GM19372 (cell line): ENCODE data around the gene CPZ.

ENCODE experiments used
- ATAC-seq: cut with Tn5 transposase; IDR thresholded peaks from one replicate; pipeline ENCODE4 v1.9.1; 2021; ENCODE audit warnings: mild to moderate bottlenecking, low read depth, moderate library complexity; ENCODE audit not compliant: unreplicated experiment

Gene CPZ

DNA sequence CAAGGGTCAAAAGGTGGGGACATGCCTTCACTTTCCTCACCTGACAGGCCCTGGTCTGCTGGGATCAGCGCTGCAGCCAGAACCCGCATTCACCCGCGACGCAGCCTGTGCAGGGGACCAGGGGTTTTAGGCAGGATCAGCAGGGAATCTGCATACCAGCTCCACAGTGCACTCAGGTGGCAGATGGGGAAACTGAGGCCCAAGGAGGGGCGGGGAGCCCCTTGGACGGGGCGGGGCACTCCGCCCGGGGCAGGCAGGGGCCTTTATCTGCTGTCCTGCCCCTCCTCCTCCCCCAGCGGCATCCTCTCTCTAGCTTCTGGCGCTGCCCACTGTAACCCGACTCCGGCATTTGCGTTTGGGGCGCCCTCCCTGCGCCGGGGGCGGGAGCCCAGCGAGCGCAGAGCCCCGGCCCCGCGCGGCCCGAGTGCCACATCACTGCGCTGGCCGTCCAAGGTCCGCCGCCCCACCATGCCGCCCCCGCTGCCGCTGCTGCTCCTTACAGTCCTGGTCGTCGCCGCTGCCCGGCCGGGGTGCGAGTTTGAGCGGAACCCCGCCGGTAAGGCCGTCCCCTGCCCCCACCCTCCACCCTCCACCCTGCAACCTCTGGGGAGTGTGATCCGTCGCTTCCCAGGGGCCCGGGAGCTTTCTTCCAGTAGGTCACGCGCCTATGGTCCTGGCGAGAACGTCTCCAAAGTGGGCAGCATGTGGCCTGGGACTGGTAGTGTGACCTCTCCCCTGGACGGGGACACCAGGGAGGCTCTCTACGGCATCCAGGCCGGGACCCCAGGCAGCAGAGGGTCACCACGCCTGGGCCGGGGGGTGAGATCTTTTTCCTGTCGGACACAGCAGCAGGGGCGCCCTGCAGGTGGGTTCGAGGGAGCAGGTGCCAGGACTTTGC lies at the start of gene CPZ:
Gene CPZ (plus strand): TSS at position 400 of the 898 bp plus-strand sequence. CDS start 69 bp downstream, at position 469.
- no peak for ATAC-seq

DNA sequence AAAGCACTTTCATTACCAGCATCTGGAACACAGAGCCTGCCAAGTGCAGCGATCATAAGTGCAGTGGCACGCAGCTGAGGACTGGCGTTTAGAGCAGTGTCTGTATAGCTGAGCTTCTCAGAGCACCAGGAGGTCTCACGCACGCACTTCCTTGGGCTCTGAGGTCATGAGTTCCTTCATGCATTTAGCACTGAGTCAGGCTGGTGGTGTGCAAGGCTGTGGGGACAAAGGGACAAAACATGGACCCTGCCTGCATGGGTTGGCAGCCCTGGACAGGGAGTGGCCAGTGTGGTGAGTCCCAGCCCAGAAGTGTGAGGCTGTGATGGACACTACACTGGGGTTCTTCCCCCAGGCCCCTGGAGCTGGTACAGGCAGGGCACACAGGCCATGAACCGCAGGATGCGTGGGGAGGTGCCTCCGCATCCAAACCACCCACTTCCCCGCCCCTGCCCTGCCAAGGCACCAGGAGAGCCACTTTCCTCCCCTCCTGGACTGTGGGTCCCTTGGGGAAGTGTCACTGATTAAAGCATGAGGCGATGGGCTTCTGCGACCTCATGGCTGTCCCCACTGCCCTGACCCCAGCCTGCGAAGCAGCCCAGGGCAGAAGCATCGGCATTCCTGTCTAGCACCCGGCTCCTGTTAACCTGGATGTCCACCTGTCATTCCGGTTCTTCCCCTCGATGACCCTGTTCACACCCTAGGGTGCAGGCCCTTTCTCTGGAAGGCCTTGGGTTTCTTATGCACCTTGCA lies 49.6 kb upstream of the CPZ start:
- no peak for ATAC-seq

DNA sequence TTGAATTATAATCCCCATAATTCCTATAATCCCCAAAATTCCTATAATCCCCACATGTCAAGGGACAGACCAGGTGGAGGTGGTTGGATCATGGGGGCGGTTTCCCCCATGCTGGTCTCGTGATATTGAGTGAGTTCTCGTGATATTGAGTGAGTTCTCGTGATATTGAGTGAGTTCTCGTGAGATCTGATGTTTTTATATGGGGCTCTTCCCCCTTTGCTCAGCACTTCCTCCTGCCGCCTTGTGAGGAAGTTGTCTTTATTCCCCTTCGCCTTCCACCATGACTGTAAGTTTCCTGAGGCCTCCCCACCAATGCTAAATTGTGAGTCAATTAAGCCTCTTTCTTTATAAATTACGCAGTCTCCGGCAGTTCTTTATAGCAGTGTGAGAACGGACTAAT lies 48.9 kb upstream of the CPZ start:
- no peak for ATAC-seq

DNA sequence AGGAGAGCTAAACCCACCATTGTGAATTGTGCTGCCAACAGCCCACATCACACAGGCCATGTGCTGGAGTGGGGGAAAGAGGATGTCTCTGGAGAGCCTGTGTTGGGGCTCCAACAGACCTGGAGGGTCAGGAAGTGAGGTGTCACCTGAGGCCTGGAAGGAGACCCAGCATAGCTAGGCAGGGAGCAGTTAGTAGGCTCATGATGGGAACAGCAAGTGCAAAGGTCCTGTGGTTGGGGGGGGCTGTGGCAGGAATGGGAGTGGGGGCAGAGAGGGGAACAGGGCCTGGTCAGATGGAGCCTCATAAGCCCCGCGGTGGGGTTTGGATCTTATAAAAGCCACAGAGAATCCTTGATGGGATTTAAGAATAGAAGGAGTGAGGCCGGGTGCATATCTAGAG lies 48.3 kb upstream of the CPZ start:
- ATAC-seq: no peak

DNA sequence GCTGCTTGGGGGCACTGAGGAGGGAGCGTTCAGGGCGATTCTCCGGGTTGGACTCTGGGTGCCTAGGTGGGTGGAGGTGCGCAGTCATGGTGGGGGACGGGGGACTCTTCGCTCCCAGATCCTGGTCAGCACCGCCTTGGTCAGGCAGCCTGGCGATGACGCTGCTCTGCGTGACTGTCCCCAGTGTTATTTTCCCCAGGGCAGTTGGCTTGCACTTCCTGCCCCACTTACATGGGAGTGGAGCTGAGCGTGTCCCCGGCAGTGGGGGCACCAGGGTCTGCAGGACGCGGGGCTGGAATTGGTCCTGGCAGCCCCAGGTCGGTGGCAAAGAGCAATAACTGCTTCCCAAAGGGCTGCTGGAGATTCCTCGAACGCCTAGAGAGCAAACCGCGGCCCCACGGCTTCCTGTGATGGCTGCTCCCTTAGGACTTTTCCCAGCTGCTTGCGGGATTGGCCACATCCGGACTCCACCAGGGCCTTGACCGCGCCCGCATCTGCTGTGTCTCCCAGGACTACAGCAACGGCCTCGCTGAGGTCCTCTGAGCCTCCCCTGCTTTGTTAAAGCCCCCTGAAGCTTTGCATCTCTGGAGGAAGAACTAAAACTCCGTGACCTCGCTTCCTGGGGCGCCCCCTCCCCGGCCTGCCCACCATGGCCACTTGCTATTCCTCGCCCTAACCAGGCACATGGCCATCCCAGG lies 47.7 kb upstream of the CPZ start:
- ATAC-seq: no peak

DNA sequence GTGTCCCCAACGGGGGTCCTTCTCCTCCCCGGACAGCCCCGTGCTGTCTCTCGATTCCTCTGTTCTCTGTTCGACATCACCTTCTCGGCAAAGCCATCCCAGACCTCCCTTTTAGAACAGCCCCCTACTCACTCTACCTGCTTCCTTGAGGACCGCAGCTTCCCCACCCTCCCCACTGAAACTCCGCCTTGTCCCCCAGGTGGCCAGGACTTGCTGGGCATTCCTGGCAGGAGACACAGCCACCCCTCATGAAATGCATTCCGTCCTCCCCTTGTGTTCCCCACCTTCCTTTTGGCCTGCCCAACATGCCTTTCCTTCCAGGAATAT lies 47.2 kb upstream of the CPZ start:
- ATAC-seq: no peak

DNA sequence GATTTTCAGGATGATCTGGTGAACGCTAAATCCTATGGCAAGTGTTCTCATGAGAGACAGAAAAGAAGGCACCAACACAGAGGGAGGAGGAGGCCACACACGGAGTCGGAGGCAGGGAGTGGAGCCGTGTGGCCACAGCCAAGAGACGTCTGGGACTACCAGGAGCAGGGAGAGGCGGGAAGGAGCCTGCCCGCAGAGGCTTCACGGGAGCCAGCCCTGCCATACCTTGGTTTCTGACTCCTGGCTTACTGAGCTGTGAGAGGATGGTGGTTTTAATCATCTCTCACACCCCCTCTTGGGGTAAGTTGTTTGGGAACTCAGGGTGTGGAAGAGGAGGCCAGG lies 45.8 kb upstream of the CPZ start:
- ATAC-seq: no peak

DNA sequence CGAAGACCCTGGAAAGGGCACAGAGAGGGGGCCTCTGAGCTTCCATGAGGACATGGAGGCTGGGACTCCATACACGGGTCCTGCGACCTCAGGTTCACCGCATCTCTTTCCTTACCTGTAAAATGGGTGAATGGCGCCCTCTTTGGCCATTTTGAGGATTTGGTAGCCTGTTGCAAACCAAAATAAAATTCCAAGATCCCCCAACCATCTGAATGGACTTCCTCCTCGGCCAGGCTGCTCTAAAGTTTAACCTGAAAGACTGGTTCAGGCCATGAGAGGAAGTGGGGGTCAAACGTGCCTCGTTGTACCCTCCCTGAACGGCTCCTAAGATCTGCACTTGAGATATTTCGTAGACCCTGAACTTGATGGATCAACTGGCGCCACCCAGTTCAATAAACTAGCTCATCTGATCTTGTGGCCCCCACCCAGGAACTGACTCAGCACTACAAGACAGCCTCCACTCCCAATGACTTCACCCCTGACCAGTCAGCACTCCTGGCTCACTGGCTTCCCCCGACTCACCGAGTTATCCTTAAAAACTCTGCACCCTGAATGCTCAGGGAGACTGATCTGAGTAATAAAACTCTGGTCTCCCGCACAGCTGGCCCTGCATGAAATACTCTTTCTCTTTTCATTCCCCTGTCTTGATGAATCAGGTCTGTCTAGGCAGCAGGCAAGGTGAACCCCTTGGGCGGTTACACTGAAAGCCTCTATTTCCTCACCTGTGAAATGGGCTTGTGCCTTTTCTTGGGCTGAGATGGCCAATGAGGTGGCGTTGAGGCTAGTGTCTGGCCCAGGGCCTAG lies 45.3 kb upstream of the CPZ start:
- ATAC-seq: no peak

DNA sequence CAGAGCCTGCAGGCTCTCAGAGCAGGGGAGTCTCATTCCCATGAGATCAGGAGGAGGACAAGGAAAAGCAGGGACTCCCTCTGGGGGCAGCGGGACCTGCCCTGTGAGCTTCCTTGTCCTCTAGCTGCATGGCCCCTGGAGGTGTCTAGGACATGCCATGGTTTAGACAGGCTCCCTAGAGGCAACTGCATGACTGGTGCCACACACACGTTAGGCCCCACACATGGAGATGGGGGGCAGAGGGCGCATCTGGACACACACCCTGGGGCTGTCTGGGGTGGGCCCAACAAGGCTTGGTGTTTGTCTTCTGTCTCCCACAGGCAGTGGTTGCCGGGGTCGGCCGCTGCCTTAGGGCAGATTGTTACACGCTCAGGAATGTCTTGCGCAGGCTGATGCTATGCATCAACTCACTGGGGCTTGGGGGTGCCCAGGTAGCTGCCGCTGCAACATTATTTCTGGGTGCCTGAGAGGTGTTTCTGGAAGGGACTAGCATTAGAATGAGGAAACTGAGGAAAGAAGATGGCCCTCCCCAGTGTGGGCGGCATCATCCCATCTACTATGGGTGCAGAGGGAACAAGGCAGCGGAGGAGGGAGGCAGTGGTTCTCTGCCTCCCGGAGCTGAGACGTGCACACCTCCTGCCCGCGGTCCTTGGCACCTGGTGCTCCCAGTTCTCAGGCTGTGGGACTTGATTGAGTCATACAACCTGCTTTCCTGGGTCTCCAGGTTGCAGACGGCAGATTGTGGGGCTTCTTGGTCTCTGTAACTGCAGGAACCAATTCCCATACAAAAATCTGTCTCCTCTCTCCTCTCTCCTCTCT lies 44.4 kb upstream of the CPZ start:
- ATAC-seq: no peak

DNA sequence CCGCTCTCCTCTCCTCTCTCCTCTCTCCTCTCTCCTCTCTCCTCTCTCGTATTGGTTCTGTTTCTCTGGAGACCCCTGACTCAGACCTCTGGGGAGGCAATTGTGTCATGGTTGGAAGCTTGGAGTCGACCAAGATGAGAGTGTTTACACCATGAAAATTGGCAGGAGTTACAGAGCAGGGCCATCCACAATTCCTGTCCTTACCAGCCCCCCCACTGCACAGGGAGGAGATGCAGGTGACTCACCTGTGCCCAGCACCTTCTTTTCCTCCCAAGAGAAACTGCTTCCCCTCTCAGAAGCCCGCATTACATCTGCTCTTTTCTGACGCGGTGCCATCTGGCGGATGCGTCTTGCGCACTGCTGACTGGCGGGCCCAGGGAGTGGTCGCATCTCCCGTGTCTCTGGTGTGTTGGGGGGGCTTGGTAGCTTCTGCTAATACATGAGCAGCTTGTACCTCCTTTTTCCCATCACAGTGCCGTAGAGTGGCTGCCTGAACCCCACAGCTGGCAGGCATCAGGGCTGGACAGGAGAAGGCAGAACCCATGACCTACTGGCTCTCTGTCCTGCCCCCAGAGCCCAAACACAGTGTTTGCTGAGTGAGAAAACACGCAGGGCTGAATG lies 43.7 kb upstream of the CPZ start:
- ATAC-seq: no peak

DNA sequence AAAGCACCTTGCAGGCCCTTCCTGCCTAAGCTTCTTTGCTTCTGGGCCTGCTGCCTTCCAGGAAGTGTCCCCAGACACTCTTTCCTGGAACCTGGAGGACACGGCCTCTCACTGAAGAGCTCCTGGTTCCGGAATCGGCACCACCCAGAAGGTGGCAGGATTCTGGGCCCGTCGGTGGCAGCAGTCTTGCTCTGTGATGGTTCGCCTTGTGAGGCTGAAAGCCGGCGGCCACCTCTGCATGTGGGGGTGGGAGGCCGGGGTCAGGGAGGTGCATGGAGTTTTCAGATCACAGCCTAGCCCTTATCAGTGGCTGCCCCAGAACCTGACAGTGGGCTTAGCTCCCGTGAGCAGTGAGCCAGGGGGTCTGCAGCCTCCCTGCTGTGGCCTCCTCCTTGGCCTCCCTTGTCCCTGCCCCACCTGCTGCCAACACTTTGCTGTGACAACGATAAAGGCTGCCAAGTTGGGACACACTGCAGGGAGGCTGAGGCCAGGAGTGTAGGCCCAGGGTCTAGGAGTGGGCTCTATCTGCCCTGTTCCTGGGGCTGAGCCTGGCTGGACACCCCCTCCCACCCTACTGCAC lies 43.1 kb upstream of the CPZ start:
- no peak for ATAC-seq

DNA sequence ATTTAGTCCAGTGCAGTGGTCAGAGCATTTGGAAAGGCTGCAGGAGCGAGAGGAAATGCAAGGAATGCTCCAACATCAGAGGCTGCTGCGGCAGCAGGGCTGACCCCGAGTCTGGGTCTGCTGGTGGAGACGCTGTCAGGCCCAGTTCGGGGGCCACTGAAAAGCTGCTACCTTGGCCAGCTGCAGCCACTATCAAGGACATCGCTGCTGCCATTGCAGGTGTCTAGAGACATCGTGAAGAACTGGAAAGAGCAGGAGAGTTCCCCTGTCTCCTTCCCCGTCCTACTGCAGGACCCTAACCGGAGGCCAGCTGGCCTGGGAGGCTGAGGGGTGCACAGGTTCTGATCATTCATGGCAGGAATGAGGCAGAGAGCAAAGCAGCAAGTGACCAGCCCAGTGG lies 41.9 kb upstream of the CPZ start:
- ATAC-seq: no peak

DNA sequence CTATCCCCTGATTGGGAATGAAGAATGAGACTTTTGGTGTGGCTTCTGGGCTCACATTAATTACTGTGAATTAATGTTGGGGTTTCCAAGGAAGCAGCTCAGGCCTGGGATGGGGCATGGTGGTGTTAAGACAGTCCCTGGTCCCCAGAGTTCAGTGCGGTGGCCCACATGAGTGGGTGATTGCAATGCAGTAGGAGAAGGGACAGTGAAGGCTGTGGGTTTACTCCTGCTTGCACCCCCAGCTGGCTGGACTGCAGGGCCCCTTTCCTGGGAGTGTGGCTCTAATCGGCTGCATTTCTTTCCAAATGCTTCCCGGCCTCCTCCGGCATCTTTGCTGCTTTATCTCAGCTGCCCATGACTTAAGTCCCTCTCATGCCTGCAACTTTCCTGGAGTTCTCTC lies 40.5 kb upstream of the CPZ start:
- ATAC-seq: no peak

DNA sequence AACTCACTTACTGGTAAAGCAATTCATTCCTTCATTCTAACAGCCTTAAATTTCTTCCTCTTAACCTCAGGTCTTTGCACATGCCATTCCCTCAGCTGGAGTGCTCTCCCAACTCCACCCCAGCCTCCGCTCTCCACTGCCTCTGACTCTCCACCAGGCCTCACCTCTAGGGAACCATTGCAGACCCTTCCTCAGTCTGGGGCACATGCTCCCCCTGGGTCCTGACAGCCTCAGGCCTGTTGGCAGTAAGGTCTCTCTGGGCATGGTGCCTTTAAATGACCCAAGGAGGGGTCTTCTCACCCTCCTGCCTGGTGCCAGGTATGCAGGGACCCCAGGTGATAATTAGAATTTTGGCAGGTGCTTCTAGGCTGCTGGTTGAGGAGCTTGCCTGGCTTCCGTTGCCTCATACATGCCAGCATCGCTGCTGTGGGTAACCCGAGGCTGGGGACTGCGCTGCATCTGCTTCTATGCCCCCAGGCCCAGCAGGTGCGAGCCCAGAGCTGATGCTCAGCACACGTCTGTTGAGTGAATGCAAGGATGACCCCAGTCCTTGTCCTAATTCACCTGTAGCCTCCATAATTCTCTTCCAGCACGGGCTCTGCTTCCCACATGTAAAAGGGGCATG lies 39.9 kb upstream of the CPZ start:
- no peak for ATAC-seq

DNA sequence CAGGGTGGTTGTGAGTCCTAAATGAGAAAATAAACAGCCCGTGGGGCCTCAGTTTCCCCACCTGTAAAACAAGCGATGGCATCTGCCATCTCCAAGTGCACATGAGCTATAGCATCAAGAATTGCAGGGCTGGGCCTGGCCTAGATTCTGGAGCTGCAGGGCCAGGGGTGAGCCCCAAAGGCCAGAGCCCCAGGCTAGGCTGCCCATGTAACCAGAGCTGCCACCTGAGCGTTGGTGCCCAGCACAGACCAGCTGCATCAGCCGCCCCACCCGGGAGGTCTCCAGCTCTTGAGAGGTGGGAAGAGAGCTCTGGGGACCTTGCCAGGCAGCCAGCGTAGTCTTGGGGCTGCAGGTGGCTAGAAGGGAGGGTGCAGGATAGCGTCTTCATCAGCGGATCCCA lies 39.3 kb upstream of the CPZ start:
- ATAC-seq: no peak

DNA sequence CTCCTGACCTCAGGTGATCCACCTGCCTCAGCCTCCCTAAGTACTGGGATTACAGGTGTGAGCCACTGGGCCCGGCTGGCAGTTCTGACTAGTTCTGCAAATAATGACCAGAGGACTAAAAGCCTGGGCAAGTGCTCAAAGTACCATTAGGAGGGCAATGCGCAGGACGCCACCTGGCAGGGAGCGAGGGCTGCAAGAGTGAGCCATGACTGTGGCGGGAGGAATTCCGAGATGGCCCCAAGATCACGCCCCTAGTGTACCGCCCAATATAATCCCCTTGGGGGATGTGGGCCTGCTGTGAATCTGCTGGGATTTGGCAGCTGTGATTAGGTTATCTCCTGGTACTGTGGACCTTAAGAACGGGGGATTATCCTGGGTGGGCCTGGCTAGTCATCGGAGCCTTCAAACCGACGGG lies 38.6 kb upstream of the CPZ start:
- ATAC-seq: no peak

DNA sequence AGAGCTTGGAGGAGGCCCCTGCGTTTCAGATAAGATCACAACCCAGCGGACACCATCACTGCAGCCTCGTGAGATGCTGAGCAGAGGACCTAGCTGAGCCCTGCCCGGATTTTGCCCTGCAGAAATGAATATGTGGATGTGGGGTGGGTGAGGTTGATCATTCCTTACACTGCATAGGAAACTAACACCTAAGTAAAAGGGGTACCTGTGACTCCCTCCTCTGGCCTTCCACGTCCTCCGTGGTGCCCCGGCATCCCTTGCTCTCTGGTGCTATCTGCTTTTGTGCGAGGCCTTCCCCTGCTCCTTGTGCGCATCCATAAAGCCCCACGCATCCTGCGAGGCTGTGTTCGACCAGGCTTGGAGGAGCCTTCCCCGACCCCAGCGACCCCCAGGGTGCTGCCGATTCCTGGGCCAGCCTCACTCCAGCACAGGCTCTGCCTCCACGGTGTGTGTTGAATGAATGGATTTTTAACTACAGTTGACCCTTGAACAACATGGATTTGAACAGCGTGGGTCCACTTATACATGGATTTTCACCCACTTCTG lies 37.9 kb upstream of the CPZ start:
- no peak for ATAC-seq

DNA sequence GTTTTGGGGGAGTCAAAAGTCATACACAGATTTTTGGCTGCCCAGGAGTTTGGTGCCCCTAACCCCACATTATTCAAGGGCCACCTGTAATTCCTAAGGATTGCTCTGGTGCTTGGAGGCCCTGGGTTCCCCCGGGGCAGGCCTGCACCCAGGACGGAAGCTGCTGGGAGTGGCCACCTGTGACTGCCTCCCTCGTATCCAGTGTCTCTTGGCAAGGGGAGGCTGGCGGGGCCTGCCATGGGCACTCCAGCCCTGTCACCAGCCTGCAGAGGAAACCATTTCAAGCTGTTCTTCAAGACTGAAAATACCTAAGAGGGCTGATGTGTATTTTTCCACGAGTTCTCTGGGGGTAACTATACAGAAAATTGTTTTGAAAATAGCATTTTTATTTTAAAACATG lies 36.8 kb upstream of the CPZ start:
- no peak for ATAC-seq
